GM12891 (cell line): ENCODE data around the gene PEX5L.

Source experiments
- PAX5 ChIP-seq: IDR thresholded peaks from 2 replicates; pipeline ENCODE4 v1.6.1; 2011; ENCODE audit warnings: low read length, moderate library complexity, mild to moderate bottlenecking; ENCODE audit not compliant: insufficient read depth, severe bottlenecking
- POLR2A ChIP-seq: IDR thresholded peaks from 2 replicates; pipeline ENCODE4 v1.6.1; 2011; ENCODE audit warnings: low read depth, low read length, control low read depth
- POLR2AphosphoS5 ChIP-seq: IDR thresholded peaks from 2 replicates; pipeline ENCODE4 v1.6.1; 2011; ENCODE audit warnings: low read depth, low read length, control low read depth

GRCh38 chr3:179865861-179866505 lies 170.8 kb downstream of the PEX5L start:
- TF ChIP-seq POLR2A (no peak), PAX5 (no peak), POLR2AphosphoS5 (no peak)
